Measurements from ENCODE around the gene RAB15. TPM values are rescaled to one million over a fixed set of nuclear protein-coding genes. Genes with fewer than 3 reads are reported as not detected.

The RAB15 gene
- total RNA-seq, 1 donor, result 4.0 TPM

DNA sequence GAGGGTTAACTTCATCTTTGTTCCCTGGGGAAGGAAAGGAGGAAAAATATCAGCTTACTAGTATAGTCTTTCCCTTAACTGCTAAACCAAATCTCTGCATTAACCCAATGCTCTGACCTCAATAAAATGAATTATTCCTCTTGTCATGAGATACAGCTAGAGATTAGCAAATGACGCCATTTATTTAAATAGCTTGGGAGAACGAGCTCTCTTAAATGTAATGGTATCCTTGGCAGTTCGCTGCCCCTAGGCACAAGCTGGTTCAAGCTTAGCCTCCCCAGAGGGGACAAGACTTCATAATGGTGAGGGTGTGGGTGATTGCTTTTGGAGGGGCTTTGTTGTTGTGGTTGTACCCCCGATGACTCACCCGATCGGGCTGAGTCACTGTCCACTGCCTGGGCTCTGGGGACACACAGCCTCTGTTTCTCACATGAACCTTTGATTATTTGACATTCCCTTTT is 34.2 kb upstream of the RAB15 start:
- H3K79me2 ChIP-seq (ENCODE audit: insufficient read depth, low read length), result peaks cover 8% of the 10 kb centered on the region

DNA sequence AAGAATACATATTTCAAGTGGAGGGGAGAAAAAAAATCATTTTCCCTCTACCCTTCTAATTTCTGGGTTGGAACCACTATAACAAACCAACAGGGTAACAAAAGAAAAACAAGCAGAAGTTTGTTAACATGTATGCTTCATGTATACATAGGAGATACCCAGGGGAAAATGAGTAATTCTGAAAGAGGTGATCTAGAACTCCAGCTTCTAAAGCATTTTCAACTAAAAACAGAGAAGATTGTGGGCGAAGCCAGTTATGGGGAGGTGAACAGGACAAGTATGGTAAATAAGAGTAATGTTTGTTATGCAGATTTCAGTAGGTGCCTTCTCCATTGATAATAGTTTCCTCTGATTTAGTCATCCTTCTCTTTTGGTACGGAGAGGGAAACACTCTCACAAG is 31.3 kb upstream of the RAB15 start:
- Histone ChIP-seq H3K9me3 (ENCODE audit: low read depth, low read length) (no peaks in the 10 kb centered on the region), H3K36me3 (ENCODE audit: insufficient read depth, low read length) (no peaks in the 10 kb centered on the region), H3K4me3 (ENCODE audit: insufficient read depth, low read length) (peak overlapping the region; percentile 14), H3K27me3 (ENCODE audit: insufficient read depth, low read length) (no peaks in the 10 kb centered on the region), H3K27ac (ENCODE audit: low read depth, low read length) (peak overlapping the region; percentile 97), H3K4me2 (ENCODE audit: insufficient read depth, low read length) (peak overlapping the region; percentile 57), H4K20me1 (ENCODE audit: insufficient read depth, low read length) (no peaks in the 10 kb centered on the region), H2AFZ (ENCODE audit: low read length) (no peak overlapping the region), H3K79me2 (ENCODE audit: insufficient read depth, low read length) (peaks cover 16% of the 10 kb centered on the region), H3K4me1 (ENCODE audit: insufficient read depth, low read length) (peaks cover 63% of the 10 kb centered on the region)
- DNase-seq (ENCODE audit: insufficient read length, low spot score, missing footprints), result no peak
- TF ChIP-seq, protein P1, sequence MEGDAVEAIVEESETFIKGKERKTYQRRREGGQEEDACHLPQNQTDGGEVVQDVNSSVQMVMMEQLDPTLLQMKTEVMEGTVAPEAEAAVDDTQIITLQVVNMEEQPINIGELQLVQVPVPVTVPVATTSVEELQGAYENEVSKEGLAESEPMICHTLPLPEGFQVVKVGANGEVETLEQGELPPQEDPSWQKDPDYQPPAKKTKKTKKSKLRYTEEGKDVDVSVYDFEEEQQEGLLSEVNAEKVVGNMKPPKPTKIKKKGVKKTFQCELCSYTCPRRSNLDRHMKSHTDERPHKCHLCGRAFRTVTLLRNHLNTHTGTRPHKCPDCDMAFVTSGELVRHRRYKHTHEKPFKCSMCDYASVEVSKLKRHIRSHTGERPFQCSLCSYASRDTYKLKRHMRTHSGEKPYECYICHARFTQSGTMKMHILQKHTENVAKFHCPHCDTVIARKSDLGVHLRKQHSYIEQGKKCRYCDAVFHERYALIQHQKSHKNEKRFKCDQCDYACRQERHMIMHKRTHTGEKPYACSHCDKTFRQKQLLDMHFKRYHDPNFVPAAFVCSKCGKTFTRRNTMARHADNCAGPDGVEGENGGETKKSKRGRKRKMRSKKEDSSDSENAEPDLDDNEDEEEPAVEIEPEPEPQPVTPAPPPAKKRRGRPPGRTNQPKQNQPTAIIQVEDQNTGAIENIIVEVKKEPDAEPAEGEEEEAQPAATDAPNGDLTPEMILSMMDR (IDR thresholded peaks at IDR 0.05; ENCODE audit: extremely low read depth, low read depth, low read length), result no peak

More for the DNA sequence above, 34.2 kb upstream of the RAB15 start:
- Histone ChIP-seq H2AFZ (ENCODE audit: low read length) (no peak overlapping the region), H3K9me3 (ENCODE audit: low read depth, low read length) (no peaks in the 10 kb centered on the region), H3K4me1 (ENCODE audit: insufficient read depth, low read length) (peaks cover 45% of the 10 kb centered on the region), H3K27ac (ENCODE audit: low read depth, low read length) (peak overlapping the region; percentile 88), H4K20me1 (ENCODE audit: insufficient read depth, low read length) (no peaks in the 10 kb centered on the region), H3K4me2 (ENCODE audit: insufficient read depth, low read length) (peak overlapping the region; percentile 49), H3K36me3 (ENCODE audit: insufficient read depth, low read length) (no peaks in the 10 kb centered on the region), H3K27me3 (ENCODE audit: insufficient read depth, low read length) (no peaks in the 10 kb centered on the region), H3K4me3 (ENCODE audit: insufficient read depth, low read length) (peak overlapping the region; percentile 20)
- TF ChIP-seq, protein P1 (IDR thresholded peaks at IDR 0.05; ENCODE audit: extremely low read depth, low read depth, low read length), result no peak
- DNase-seq (ENCODE audit: insufficient read length, low spot score, missing footprints), result peak; percentile 78

DNA sequence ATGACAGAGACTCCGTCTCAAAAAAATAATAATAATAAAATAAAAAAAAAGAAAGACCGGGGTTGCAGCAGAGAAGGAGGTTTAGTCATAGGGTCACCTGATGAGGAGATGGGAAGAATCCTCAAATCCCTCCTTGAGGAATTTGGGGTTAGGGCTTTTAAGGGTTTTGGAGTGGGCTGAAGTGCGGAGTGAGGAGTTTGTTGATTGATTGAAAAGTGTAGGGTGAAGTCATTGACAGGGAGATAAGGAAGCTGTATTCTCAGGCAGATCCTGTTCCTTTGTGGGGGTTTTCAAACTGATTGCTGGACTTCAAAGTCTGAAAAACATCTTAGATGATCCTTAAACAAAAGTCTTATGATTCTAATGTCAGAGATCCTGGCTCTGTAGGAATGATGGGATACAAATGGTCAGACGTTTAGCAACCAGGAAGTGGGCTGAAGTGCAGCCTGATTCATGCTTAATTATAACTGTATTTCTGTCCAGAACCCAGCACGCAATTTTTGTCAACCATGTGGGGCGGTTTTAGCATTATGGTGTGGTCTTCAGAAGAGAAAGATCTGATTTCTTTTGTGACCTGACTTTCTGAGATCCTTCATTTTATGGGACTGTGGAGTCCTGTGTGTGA is 30.6 kb upstream of the RAB15 start:
- Histone ChIP-seq H3K79me2 (ENCODE audit: insufficient read depth, low read length) (peaks cover 16% of the 10 kb centered on the region), H3K27ac (ENCODE audit: low read depth, low read length) (peak overlapping the region; percentile 97), H3K36me3 (ENCODE audit: insufficient read depth, low read length) (no peaks in the 10 kb centered on the region), H3K27me3 (ENCODE audit: insufficient read depth, low read length) (no peaks in the 10 kb centered on the region), H3K4me1 (ENCODE audit: insufficient read depth, low read length) (peaks cover 65% of the 10 kb centered on the region), H3K9me3 (ENCODE audit: low read depth, low read length) (no peaks in the 10 kb centered on the region), H2AFZ (ENCODE audit: low read length) (peak overlapping the region; percentile 47), H4K20me1 (ENCODE audit: insufficient read depth, low read length) (no peaks in the 10 kb centered on the region), H3K4me2 (ENCODE audit: insufficient read depth, low read length) (peak overlapping the region; percentile 57), H3K4me3 (ENCODE audit: insufficient read depth, low read length) (peak overlapping the region; percentile 14)
- peak; percentile 60 for DNase-seq (ENCODE audit: insufficient read length, low spot score, missing footprints)
- TF ChIP-seq, protein P1 (IDR thresholded peaks at IDR 0.05; ENCODE audit: extremely low read depth, low read depth, low read length), result no peak

DNA sequence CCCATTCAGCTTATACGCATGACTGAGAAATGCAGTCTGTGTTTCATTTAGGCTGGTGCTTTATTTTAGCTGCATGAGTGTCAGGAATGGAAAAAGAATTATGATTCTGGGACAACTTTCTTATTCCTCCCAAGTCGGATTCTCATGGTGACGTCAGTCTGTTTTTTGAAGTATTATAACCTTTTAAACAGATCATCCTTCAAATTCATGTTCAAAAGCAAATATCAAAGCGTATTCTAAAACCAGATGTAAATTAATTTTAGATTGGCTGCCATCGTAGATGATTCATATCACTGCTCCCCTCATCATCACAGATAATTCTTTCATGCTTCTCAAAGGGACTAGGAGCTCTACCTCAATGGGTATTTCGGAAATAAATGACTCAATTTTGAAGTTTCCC is 29.6 kb upstream of the RAB15 start:
- DNase-seq (ENCODE audit: insufficient read length, low spot score, missing footprints), result no peak
- H3K4me1 ChIP-seq (ENCODE audit: insufficient read depth, low read length), result peaks cover 60% of the 10 kb centered on the region
- H3K27me3 ChIP-seq (ENCODE audit: insufficient read depth, low read length), result no peaks in the 10 kb centered on the region
- H3K4me3 ChIP-seq (ENCODE audit: insufficient read depth, low read length), result no peak overlapping the region
- peak overlapping the region; percentile 65 for H3K27ac ChIP-seq (ENCODE audit: low read depth, low read length)
- H3K36me3 ChIP-seq (ENCODE audit: insufficient read depth, low read length), result no peaks in the 10 kb centered on the region
- no peak overlapping the region for H3K4me2 ChIP-seq (ENCODE audit: insufficient read depth, low read length)
- TF ChIP-seq, protein P1 (IDR thresholded peaks at IDR 0.05; ENCODE audit: extremely low read depth, low read depth, low read length), result no peak
- H4K20me1 ChIP-seq (ENCODE audit: insufficient read depth, low read length), result no peaks in the 10 kb centered on the region
- no peak overlapping the region for H2AFZ ChIP-seq (ENCODE audit: low read length)
- peaks cover 24% of the 10 kb centered on the region for H3K79me2 ChIP-seq (ENCODE audit: insufficient read depth, low read length)
- no peaks in the 10 kb centered on the region for H3K9me3 ChIP-seq (ENCODE audit: low read depth, low read length)
